Measurements from ENCODE around the gene PCDHGC5. TPM values are rescaled to one million over a fixed set of nuclear protein-coding genes. Genes with fewer than 3 reads are reported as not detected.

Gene PCDHGC5
- total RNA-seq, 3 donors from 2014 or later, result 0.61 to 2.6 (median 0.89) TPM

GRCh38 chr5:141511771-141512325 lies 23.0 kb downstream of the PCDHGC5 start:
- Histone ChIP-seq H3K4me1 (ENCODE audit: low read depth) (peaks cover 15% of the 10 kb centered on the region), H3K4me3 (no peak overlapping the region), H3K9me3 (no peaks in the 10 kb centered on the region), H3K36me3 (ENCODE audit: low read depth) (no peaks in the 10 kb centered on the region)
- DNase-seq (no peak), ATAC-seq (no peak)
- TF ChIP-seq CTCF (IDR thresholded peaks at IDR 0.05), result no peak
- intact Hi-C loops (cut with DNase I, micrococcal nuclease), result no loop called here

- peak; percentile 86 to 95 (median 91) for DNase-seq
- peaks cover 15% of the 10 kb centered on the region for H3K4me1 ChIP-seq (ENCODE audit: low read depth)
- TF ChIP-seq CTCF (IDR thresholded peaks at IDR 0.05), result peak; percentile 73
- H3K36me3 ChIP-seq (ENCODE audit: low read depth), result no peaks in the 10 kb centered on the region
- no peak overlapping the region for H3K4me3 ChIP-seq
- intact Hi-C loops (cut with DNase I, micrococcal nuclease), result no loop called here
- peak; percentile 78 for ATAC-seq
- H3K9me3 ChIP-seq, result no peaks in the 10 kb centered on the region
Observed at GRCh38 chr5:141512390-141512910, 23.6 kb downstream of the PCDHGC5 start.

GRCh38 chr5:141512911-141513626 lies 24.2 kb downstream of the PCDHGC5 start:
- Histone ChIP-seq H3K4me3 (no peak overlapping the region), H3K4me1 (ENCODE audit: low read depth) (peaks cover 15% of the 10 kb centered on the region), H3K9me3 (no peaks in the 10 kb centered on the region), H3K36me3 (ENCODE audit: low read depth) (no peaks in the 10 kb centered on the region)
- TF ChIP-seq CTCF (IDR thresholded peaks at IDR 0.05), result no peak
- ATAC-seq, result peak; percentile 49
- intact Hi-C loops (cut with DNase I, micrococcal nuclease), result no loop called here
- DNase-seq, result peak; percentile 51 to 65 (median 63)

GRCh38 chr5:141513627-141514329 lies 24.9 kb downstream of the PCDHGC5 start:
- H3K9me3 ChIP-seq, result no peaks in the 10 kb centered on the region
- peaks cover 15% of the 10 kb centered on the region for H3K4me1 ChIP-seq (ENCODE audit: low read depth)
- DNase-seq, result peak; percentile 60 to 77 (median 74)
- intact Hi-C loops (cut with DNase I, micrococcal nuclease), result no loop called here
- H3K36me3 ChIP-seq (ENCODE audit: low read depth), result no peaks in the 10 kb centered on the region
- TF ChIP-seq CTCF (IDR thresholded peaks at IDR 0.05), result no peak
- peak; percentile 41 for ATAC-seq
- no peak overlapping the region for H3K4me3 ChIP-seq

GRCh38 chr5:141514330-141515133 lies 25.7 kb downstream of the PCDHGC5 start:
- ATAC-seq, result no peak
- peaks cover 15% of the 10 kb centered on the region for H3K4me1 ChIP-seq (ENCODE audit: low read depth)

More at GRCh38 chr5:141514330-141515133, 25.7 kb downstream of the PCDHGC5 start:
- intact Hi-C loops (cut with DNase I, micrococcal nuclease), result no loop called here
- DNase-seq, result no peak
- Histone ChIP-seq H3K36me3 (ENCODE audit: low read depth) (no peaks in the 10 kb centered on the region), H3K4me3 (no peak overlapping the region), H3K9me3 (no peaks in the 10 kb centered on the region)
- no peak for TF ChIP-seq CTCF (IDR thresholded peaks at IDR 0.05)
